Stimulated activated CD8-positive, alpha-beta memory T cell treated with anti-CD3 and anti-CD28 coated beads, Interleukin-4, amount 100 ng/mL, for 24 hours (primary cell): ENCODE results near the gene RHEX.

Source experiments
- DNase-seq: peaks from one replicate; pipeline ENCODE4 v3.0.0-alpha.2; 2020; ENCODE audit warnings: low read depth

The RHEX gene

GRCh38 chr1:206116873-206117150 lies 63.8 kb downstream of the RHEX start:
- no peak for DNase-seq

- DNase-seq: no peak
These were observed 64.4 kb downstream of the RHEX start, which contains the start of gene AVPR1B for GRCh38 chr1:206117151-206117948. TSS of gene AVPR1B (minus strand) at chr1:206117388. CDS start at chr1:206116890, 498 bp downstream.

- DNase-seq: no peak
These were observed 67.4 kb downstream of the RHEX start for GRCh38 chr1:206120406-206120805.

GRCh38 chr1:206121269-206121668 lies 68.3 kb downstream of the RHEX start:
- no peak for DNase-seq

- no peak for DNase-seq
These were observed 69.7 kb downstream of the RHEX start for GRCh38 chr1:206122686-206123085.

GRCh38 chr1:206125346-206125745 lies 72.4 kb downstream of the RHEX start:
- DNase-seq: no peak

- no peak for DNase-seq
These were observed 74.4 kb downstream of the RHEX start for GRCh38 chr1:206127336-206127735.

GRCh38 chr1:206128196-206128595 lies 75.2 kb downstream of the RHEX start:
- no peak for DNase-seq

- no peak for DNase-seq
These were observed 78.1 kb downstream of the RHEX start for GRCh38 chr1:206131037-206131436.

- no peak for DNase-seq
These were observed 80.9 kb downstream of the RHEX start for GRCh38 chr1:206133751-206134415.

GRCh38 chr1:206135248-206135647 lies 82.3 kb downstream of the RHEX start:
- no peak for DNase-seq

- DNase-seq: no peak
These were observed 83.3 kb downstream of the RHEX start for GRCh38 chr1:206136241-206136640.

- DNase-seq: no peak
These were observed 89.0 kb downstream of the RHEX start for GRCh38 chr1:206142011-206142410.

- DNase-seq: no peak
These were observed 89.8 kb downstream of the RHEX start for GRCh38 chr1:206142770-206143169.

GRCh38 chr1:206143537-206144172 lies 90.7 kb downstream of the RHEX start:
- no peak for DNase-seq

- DNase-seq: no peak
These were observed 91.6 kb downstream of the RHEX start for GRCh38 chr1:206144605-206145004.

- DNase-seq: no peak
These were observed 92.9 kb downstream of the RHEX start for GRCh38 chr1:206145771-206146290.
